SIG-M5 (cell line): Measurements from ENCODE around the gene OTOR.

Experiments used
- DNase-seq: peaks from one replicate; lab custom pipeline; 2025; lab: John Stamatoyannopoulos, UW

Gene OTOR

GRCh38 chr20:16749573-16749972 lies 1.4 kb downstream of the OTOR start:
- no peak for DNase-seq

- DNase-seq: no peak
Measured at GRCh38 chr20:16752082-16752481, 3.9 kb downstream of the OTOR start.

- no peak for DNase-seq
Measured at GRCh38 chr20:16752901-16753300, 4.7 kb downstream of the OTOR start.

DNA sequence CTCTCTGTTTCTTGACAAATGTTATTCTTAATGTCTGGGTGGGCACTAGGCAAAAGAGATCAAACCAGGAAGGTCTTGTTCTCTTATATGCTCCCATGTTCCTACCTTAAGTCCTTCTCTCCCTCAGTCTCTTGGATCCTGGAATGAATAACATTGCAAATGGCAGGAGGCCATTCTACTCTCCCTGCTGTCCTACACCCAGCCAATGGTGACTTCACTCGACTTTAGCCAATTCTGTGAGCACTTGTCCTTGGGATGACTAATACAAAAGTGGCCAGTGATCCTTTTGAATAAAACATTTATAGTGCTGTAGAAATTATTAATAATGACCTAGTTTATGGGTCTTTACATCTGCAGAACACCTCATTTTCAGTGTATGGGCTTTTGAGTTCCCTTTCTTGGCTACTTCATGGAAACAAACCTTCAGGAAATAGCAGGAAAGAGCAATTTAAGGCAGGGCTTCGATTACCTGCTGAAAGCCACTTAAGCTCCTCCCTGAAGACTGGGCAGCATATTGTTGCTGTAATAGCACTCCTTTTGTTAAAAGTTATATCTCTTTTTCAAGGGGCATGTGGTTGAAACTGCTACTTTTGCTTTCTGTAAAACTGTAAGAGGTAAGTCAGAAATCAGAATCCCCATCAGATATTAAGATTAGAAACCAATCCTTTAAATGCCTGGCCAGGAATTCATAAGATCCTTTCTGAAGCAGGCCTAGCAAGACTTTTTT lies 10.5 kb downstream of the OTOR start:
- no peak for DNase-seq

GRCh38 chr20:16759181-16759563 lies 11.0 kb downstream of the OTOR start:
- no peak for DNase-seq

DNA sequence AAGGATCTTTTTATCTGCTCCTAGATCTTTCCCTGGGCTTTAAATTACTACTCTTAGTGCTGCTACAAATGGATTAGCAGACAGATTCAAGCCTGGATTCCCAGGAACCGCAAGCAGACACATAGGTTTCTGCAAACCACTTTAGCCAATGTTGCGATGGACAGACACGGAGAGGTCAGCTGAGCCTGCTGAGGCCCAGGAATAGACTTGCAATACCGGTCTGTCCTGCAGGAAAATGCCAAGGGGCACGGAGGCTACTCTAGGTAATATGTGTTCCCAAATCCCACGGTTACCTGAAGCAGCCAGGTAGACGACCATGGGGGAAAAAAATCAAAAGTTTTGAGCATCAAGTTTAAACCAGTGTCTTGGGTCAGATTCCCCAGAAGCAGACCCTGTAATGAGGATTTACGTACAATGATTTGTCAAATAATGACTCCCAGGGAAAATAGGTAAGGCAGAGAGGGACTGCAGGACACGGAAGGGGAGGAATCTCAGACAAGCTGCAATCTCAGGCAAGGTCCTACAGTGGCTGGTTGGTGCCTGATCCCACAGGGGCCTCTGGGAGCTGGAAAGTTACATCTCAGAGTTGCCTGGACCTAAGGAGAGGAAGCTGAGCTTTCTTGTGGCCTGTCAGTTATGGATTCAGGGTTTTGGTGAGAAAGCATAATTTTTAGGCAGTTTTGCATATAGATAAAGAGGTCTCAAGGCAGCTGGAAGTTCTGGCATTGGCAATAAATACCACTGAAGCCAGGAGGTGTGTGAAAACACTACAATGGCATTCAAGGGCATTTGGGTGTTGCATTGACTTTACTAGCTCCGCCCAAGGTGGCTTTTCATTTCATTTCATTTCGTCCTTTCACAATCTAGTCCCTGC lies 12.5 kb downstream of the OTOR start:
- DNase-seq: no peak

DNA sequence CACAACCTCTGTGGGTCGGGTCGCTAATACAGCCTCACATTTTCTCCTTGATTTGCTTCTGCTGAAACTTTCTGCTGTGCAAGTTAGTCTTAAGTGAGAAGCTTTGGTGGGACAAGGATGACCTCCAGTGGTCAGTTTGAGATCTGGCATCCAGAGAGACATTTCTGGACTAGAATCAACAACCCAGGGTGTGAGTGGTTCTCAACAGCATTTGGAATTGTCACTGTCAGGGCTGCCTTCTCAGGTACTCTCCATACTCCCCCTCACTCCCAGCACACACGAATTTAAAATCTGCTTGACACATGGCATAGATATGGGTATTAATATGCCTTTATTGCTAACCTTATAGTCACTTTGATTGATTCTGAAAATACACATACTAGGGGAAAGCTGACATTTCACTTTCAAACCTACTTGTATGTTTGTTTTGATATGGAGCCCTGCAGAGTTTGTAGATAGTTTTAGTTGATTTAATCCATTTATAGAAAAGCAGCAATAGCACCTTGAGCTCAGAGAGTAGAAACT lies 13.2 kb downstream of the OTOR start:
- peak; percentile 49 for DNase-seq

DNA sequence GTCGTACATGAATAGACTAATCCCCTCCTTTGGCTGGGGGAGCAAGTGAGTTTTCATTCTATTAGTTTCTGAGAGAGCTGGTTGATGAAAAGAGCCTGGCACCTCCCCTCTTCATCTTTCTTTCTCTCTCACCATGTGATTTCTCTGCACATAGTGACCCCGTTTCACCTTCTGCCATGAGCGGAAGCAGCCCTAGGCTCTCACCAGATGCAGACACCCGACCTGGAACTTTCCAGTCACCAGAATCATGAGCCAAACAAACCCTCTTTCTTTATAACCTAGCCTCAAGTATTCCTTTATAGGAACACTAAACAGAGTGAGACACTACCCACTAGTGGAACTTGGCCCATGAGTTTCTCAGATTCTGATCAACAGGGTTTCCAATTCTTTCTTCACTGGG lies 16.4 kb downstream of the OTOR start:
- DNase-seq: no peak

- DNase-seq: no peak
Measured at GRCh38 chr20:16771213-16771612, 23.1 kb downstream of the OTOR start.

GRCh38 chr20:16775961-16776360 lies 27.8 kb downstream of the OTOR start:
- no peak for DNase-seq

- DNase-seq: no peak
Measured at GRCh38 chr20:16777126-16777525, 29.0 kb downstream of the OTOR start.

DNA sequence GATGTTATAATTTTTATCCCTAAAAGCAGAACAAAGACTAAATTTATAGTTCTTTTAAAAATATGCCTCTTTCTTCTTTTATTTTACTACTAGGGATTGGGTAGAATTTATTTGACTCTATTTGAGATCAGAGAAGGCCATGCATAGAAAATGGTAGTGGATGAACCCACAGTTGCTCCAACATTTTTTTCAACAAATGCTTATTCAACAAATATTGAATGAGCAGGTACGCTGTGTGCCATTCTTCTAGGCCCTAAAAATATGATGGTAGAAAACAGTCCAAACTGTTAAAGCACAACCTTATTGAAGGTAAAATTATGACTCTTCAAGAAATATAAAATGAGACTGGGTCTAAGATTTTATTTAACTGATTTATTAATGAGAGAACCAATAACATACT lies 30.0 kb downstream of the OTOR start:
- no peak for DNase-seq

DNA sequence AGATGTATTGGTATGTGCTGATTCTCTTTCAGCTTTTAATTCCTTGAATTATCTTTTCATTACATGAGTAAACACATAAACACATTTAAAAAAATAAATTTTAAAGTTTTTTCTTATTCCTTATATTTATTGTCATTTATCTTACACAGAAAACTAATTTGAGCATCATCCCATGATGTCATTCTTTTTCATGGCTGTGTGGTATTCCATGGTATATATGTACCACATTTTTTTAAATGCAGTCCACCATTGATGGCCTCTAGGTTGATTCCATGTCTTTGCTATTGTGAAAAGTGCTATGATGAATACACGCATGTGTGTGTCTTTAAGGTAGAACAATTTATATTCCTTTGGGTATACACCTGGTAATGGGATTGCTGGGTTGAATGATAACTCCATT lies 33.3 kb downstream of the OTOR start:
- DNase-seq: no peak

DNA sequence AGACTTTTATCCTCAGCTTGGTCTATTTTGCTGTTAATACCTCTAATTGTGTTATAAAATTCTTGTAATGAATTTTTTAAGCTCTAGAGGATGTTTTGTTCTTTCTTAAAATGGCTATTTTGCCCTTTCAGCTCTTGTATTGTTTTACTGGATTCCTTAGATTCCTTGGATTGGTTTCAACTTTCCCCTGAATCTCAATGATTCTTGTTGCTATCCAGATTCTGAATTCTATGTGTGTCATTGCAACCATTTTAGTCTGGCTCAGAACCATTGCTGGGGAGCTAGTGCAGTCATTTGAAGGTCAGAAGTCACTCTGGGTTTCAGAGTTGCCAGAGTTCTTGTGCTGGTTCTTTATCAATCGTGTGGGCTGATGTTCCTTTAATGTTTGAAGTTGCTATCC lies 37.1 kb downstream of the OTOR start:
- no peak for DNase-seq
